Stimulated activated CD4-positive, alpha-beta T cell treated with anti-CD3 and anti-CD28 coated beads, Interleukin-12 subunit alpha, Interleukin-12 subunit beta, amount 100 ng/mL, for 4 hours (primary cell): ENCODE measurements around the gene TEX52.
"Not testable (repeated sequence)": the region's sequence is repeated elsewhere in the genome, so short reads cannot be mapped to it uniquely, and the experiment has no call there.

ENCODE experiments used
- DNase-seq: peaks from one replicate; pipeline ENCODE4 v3.0.0-alpha.2; 2020

TEX52 gene

GRCh38 chr12:2863402-2863801 lies 6.6 kb upstream of the TEX52 start:
- DNase-seq, result not testable (repeated sequence)

- no peak for DNase-seq
Observed at GRCh38 chr12:2862876-2863275, 6.0 kb upstream of the TEX52 start.

GRCh38 chr12:2860170-2860569 lies 3.3 kb upstream of the TEX52 start:
- no peak for DNase-seq

- DNase-seq, result no peak
Observed at GRCh38 chr12:2858944-2859421, 2.1 kb upstream of the TEX52 start.

GRCh38 chr12:2858334-2858733 lies 1.5 kb upstream of the TEX52 start:
- DNase-seq, result no peak

GRCh38 chr12:2857576-2857975 lies 737 bp upstream of the TEX52 start:
- DNase-seq, result no peak

GRCh38 chr12:2856051-2856450 lies 788 bp downstream of the TEX52 start:
- DNase-seq, result no peak

- DNase-seq, result no peak
Observed at GRCh38 chr12:2855546-2855945, 1.3 kb downstream of the TEX52 start.

- DNase-seq, result no peak
Observed at GRCh38 chr12:2854669-2855453, 2.0 kb downstream of the TEX52 start.

- DNase-seq, result peak; percentile 51
Observed at GRCh38 chr12:2853626-2854025, 3.2 kb downstream of the TEX52 start.

- DNase-seq, result no peak
Observed at GRCh38 chr12:2851931-2852330, 4.9 kb downstream of the TEX52 start.

GRCh38 chr12:2845280-2845679 lies 11.6 kb downstream of the TEX52 start:
- no peak for DNase-seq

GRCh38 chr12:2844786-2845185 lies 12.1 kb downstream of the TEX52 start:
- DNase-seq, result no peak

- no peak for DNase-seq
Observed at GRCh38 chr12:2842948-2843347, 13.9 kb downstream of the TEX52 start.

- DNase-seq, result no peak
Observed at GRCh38 chr12:2841056-2841650, 15.7 kb downstream of the TEX52 start.

GRCh38 chr12:2836574-2836973 lies 20.3 kb downstream of the TEX52 start:
- no peak for DNase-seq

GRCh38 chr12:2835691-2836403 lies 21.0 kb downstream of the TEX52 start:
- DNase-seq, result no peak

GRCh38 chr12:2834581-2835491 lies 22.0 kb downstream of the TEX52 start, which contains the start of gene NRIP2:
Gene NRIP2, minus strand, starts transcription at chr12:2835035. Its CDS starts 52 bp downstream, at chr12:2834983.
- DNase-seq, result no peak

GRCh38 chr12:2833810-2834209 lies 23.0 kb downstream of the TEX52 start:
- DNase-seq, result no peak

GRCh38 chr12:2833327-2833726 lies 23.5 kb downstream of the TEX52 start:
- no peak for DNase-seq

- no peak for DNase-seq
Observed at GRCh38 chr12:2832550-2833127, 24.2 kb downstream of the TEX52 start.

GRCh38 chr12:2829275-2829674 lies 27.6 kb downstream of the TEX52 start:
- no peak for DNase-seq
